GM23338 (cell line): ENCODE results near the gene CDH8. TPM values are rescaled to one million over a fixed set of nuclear protein-coding genes. Genes with fewer than 3 reads are reported as not detected.

Experiments
- ETS1 ChIP-seq: IDR thresholded peaks from 2 replicates; pipeline ENCODE4 v1.6.1; 2016; ENCODE audit warnings: antibody characterized with exemption
- EZH2 ChIP-seq: fragments of 200-600 bp; sonication (generic); IDR thresholded peaks from one replicate; pipeline ENCODE4 v1.8.0; 2017; ENCODE audit warnings: antibody characterized with exemption, mild to moderate bottlenecking, low read depth; ENCODE audit not compliant: unreplicated experiment
- JUNB ChIP-seq: IDR thresholded peaks from one replicate; pipeline ENCODE4 v1.6.1; 2016; ENCODE audit warnings: antibody characterized with exemption; ENCODE audit not compliant: unreplicated experiment
- NANOG ChIP-seq: IDR thresholded peaks from 2 replicates; pipeline ENCODE4 v1.6.1; 2016; ENCODE audit warnings: antibody characterized with exemption, borderline replicate concordance
- POLR2AphosphoS5 ChIP-seq: IDR thresholded peaks from 2 replicates; pipeline ENCODE4 v1.6.1; 2016; ENCODE audit warnings: antibody characterized with exemption, low read depth
- STAT1 ChIP-seq: IDR thresholded peaks from one replicate; pipeline ENCODE4 v1.6.1; 2016; ENCODE audit warnings: antibody characterized with exemption; ENCODE audit not compliant: unreplicated experiment
- ZNF114 ChIP-seq: fragments of 250-450 bp; sonication (Bioruptor Pico); IDR thresholded peaks from 2 replicates; pipeline ENCODE4 v1.5.0; 2020; ENCODE audit warnings: mild to moderate bottlenecking, moderate library complexity
- ZNF331 ChIP-seq: fragments of 250-450 bp; sonication (Bioruptor Pico); IDR thresholded peaks from 2 replicates; pipeline ENCODE4 v1.5.0; 2020; ENCODE audit warnings: low read depth, mild to moderate bottlenecking, moderate library complexity
- ZNF462 ChIP-seq: fragments of 250-450 bp; sonication (Bioruptor Pico); IDR thresholded peaks from 2 replicates; pipeline ENCODE4 v1.5.0; 2020; ENCODE audit warnings: mild to moderate bottlenecking, moderate library complexity
- polyA plus RNA-seq: library from polyadenylated mRNA; unstranded; fragments of >200 nt; fragmentation: Nextera tagmentation; extraction: Ambion mirVana; gene quantifications from 2 replicates; pipeline ENCODE4 v1.2.1, GENCODE V29; 2016
- total RNA-seq: library from RNA; depleted of rRNA; stranded (reverse); fragments of >200 nt; shearing (Covaris generic); gene quantifications from 2 replicates; pipeline ENCODE4 v1.2.3, GENCODE V29; 2014
- TF ChIP-seq, protein P1 (sequence below), 2 experiments: fragments of 200-600 bp in 1 of 2; sonication (generic) in 1 of 2; conservative IDR thresholded peaks; 2 replicates each; pipeline versions ENCODE4 v1.5.1 to v1.6.1; 2016 to 2017; ENCODE audit warnings: antibody characterized with exemption in 2 of 2, low read depth in 2 of 2, mild to moderate bottlenecking in 2 of 2, moderate library complexity in 1 of 2

Gene CDH8
- total and polyA plus RNA-seq, 2 experiments from 2014 or later: 10.2 to 11.7 TPM

DNA sequence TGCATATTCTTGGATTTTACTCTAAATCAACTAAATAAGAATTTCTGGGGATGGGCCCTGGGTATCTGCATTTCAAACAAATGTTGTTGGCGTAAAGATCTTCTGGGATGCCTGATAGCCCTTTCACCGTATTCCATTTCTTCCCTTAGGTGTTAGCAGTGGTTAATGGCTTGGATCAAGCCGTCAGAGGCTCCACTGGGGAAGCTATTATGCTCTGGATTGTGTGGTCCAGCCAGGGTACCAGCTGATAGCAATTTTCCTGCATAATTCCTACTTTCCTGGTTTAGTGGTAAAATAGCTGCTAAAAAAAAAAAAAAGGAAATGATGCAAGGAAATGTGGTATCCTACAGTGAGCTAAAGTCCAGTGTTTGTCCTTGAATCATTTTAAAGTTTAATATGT lies 365.1 kb downstream of the CDH8 start (continued):
- TF ChIP-seq ZNF462 (CRISPR knock-in tag): no peak
- TF ChIP-seq, protein P1, sequence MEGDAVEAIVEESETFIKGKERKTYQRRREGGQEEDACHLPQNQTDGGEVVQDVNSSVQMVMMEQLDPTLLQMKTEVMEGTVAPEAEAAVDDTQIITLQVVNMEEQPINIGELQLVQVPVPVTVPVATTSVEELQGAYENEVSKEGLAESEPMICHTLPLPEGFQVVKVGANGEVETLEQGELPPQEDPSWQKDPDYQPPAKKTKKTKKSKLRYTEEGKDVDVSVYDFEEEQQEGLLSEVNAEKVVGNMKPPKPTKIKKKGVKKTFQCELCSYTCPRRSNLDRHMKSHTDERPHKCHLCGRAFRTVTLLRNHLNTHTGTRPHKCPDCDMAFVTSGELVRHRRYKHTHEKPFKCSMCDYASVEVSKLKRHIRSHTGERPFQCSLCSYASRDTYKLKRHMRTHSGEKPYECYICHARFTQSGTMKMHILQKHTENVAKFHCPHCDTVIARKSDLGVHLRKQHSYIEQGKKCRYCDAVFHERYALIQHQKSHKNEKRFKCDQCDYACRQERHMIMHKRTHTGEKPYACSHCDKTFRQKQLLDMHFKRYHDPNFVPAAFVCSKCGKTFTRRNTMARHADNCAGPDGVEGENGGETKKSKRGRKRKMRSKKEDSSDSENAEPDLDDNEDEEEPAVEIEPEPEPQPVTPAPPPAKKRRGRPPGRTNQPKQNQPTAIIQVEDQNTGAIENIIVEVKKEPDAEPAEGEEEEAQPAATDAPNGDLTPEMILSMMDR (conservative IDR thresholded peaks at IDR 0.05; ENCODE audit: low read depth in 2 of 2): no peak
- TF ChIP-seq JUNB: no peak
- no peak for TF ChIP-seq STAT1
- no peak for TF ChIP-seq ZNF331
- TF ChIP-seq ETS1: no peak
- TF ChIP-seq NANOG: no peak
- no peak for TF ChIP-seq POLR2AphosphoS5
- no peak for TF ChIP-seq EZH2
- TF ChIP-seq ZNF114 (CRISPR knock-in tag): no peak
